GM12873 (cell line): ENCODE results near the gene PARP9.

Experiments used
- CTCF ChIP-seq: IDR thresholded peaks from 2 replicates; pipeline ENCODE4 v1.5.1; 2012; ENCODE audit warnings: low read depth, mild to moderate bottlenecking, moderate library complexity, low read length, control low read depth; ENCODE audit not compliant: insufficient read depth; ENCODE audit errors: missing control alignments

Gene PARP9

GRCh38 chr3:122582390-122582789 is 18.3 kb upstream of the PARP9 start:
- no peak for TF ChIP-seq CTCF

- TF ChIP-seq CTCF = no peak
Measured at GRCh38 chr3:122581622-122582021, 17.5 kb upstream of the PARP9 start.

GRCh38 chr3:122580470-122580869 is 16.4 kb upstream of the PARP9 start:
- no peak for TF ChIP-seq CTCF

GRCh38 chr3:122578069-122578740 is 14.1 kb upstream of the PARP9 start:
- no peak for TF ChIP-seq CTCF

GRCh38 chr3:122577409-122578031 is 13.4 kb upstream of the PARP9 start, which contains the start of gene PARP15:
Gene PARP15, plus strand, starts transcription at chr3:122577650. Its CDS starts 18 bp downstream, at chr3:122577668.
- no peak for TF ChIP-seq CTCF

- no peak for TF ChIP-seq CTCF
Measured at GRCh38 chr3:122576174-122576940, 12.3 kb upstream of the PARP9 start.

GRCh38 chr3:122572940-122573412 is 8.9 kb upstream of the PARP9 start:
- TF ChIP-seq CTCF = no peak
